Measurements from ENCODE around the gene HS1BP3. TPM values are rescaled to one million over a fixed set of nuclear protein-coding genes. Genes with fewer than 3 reads are reported as not detected.

The HS1BP3 gene
- total RNA-seq, 1 donor from 2014 or later, result 22.1 TPM

DNA sequence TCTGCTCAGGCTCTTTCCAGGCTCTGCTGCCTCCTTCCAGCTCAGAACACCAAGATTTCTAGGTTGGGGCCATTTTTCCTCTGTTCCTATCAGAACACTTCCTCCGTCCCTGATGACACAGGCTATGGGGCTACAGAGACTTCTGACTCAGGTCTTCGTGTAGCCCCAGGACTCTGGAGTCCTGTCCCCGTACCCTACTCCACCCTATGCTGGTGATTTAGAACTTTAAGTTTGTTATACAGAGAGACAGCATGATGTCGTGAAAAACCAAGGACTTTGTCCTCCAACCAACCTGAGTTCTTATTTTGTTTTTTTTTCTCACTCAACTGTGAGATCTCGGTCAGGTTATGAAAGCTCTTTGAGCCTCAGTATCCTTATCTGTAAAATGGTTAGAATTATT, 78.7 kb downstream of the HS1BP3 start:
- Mint-ChIP-seq H3K36me3 (peaks cover 3% of the 10 kb centered on the region), H3K9me3 (no peaks in the 10 kb centered on the region), H3K4me1 (ENCODE audit: unreplicated experiment) (peaks cover 32% of the 10 kb centered on the region), H3K27ac (no peak overlapping the region), H3K27me3 (no peaks in the 10 kb centered on the region), H3K4me3 (no peak overlapping the region)
- DNase-seq (ENCODE audit: extremely low spot score, unreplicated experiment), result no peak
- TF ChIP-seq, protein P1, sequence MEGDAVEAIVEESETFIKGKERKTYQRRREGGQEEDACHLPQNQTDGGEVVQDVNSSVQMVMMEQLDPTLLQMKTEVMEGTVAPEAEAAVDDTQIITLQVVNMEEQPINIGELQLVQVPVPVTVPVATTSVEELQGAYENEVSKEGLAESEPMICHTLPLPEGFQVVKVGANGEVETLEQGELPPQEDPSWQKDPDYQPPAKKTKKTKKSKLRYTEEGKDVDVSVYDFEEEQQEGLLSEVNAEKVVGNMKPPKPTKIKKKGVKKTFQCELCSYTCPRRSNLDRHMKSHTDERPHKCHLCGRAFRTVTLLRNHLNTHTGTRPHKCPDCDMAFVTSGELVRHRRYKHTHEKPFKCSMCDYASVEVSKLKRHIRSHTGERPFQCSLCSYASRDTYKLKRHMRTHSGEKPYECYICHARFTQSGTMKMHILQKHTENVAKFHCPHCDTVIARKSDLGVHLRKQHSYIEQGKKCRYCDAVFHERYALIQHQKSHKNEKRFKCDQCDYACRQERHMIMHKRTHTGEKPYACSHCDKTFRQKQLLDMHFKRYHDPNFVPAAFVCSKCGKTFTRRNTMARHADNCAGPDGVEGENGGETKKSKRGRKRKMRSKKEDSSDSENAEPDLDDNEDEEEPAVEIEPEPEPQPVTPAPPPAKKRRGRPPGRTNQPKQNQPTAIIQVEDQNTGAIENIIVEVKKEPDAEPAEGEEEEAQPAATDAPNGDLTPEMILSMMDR (conservative IDR thresholded peaks at IDR 0.05), result no peak

DNA sequence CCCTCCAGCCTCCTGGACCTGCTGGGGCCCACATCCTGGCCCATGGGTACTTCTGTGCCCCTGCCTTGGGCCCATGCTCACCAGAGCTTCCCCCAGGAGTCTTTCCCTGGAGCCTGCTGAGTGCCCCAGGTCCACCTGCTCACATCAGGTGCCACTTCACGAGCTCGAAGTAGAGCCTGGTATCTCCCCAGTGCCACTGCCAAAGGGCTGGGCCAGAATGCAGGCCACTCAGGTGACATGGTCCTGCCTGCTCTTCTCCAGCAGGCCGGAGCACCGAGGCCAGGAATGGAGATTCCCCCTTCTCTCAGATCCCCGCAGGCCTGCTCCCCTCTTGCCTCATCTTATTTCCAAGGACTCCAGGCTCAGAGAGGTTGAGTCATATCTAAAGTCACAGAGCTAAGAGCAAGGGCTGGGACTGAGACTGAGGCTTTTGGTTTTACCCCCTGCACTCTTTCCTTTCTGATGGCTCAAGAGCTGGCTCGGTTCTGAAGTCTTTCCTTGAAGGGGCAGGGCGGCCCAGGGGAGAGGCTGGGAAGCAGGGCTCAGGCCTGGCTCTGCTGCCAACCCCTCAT, 79.2 kb downstream of the HS1BP3 start:
- Mint-ChIP-seq H3K4me1 (ENCODE audit: unreplicated experiment) (peaks cover 34% of the 10 kb centered on the region), H3K4me3 (no peak overlapping the region), H3K9me3 (no peaks in the 10 kb centered on the region), H3K36me3 (peaks cover 2% of the 10 kb centered on the region), H3K27me3 (no peaks in the 10 kb centered on the region), H3K27ac (no peak overlapping the region)
- TF ChIP-seq, protein P1 (conservative IDR thresholded peaks at IDR 0.05), result no peak
- DNase-seq (ENCODE audit: extremely low spot score, unreplicated experiment), result no peak

GRCh38 chr2:20571231-20571630, 79.7 kb downstream of the HS1BP3 start:
- TF ChIP-seq, protein P1 (conservative IDR thresholded peaks at IDR 0.05), result no peak
- Mint-ChIP-seq H3K4me3 (no peak overlapping the region), H3K9me3 (no peaks in the 10 kb centered on the region), H3K4me1 (ENCODE audit: unreplicated experiment) (peaks cover 29% of the 10 kb centered on the region), H3K36me3 (no peaks in the 10 kb centered on the region), H3K27ac (no peak overlapping the region), H3K27me3 (no peaks in the 10 kb centered on the region)
- no peak for DNase-seq (ENCODE audit: extremely low spot score, unreplicated experiment)

- TF ChIP-seq, protein P1 (conservative IDR thresholded peaks at IDR 0.05), result no peak
- no peaks in the 10 kb centered on the region for H3K9me3 Mint-ChIP-seq
Measured at GRCh38 chr2:20570249-20570648, 80.6 kb downstream of the HS1BP3 start.

GRCh38 chr2:20569464-20570223, 81.3 kb downstream of the HS1BP3 start:
- no peaks in the 10 kb centered on the region for H3K36me3 Mint-ChIP-seq
- no peak for DNase-seq (ENCODE audit: extremely low spot score, unreplicated experiment)
- H3K4me1 Mint-ChIP-seq (ENCODE audit: unreplicated experiment), result peaks cover 25% of the 10 kb centered on the region
- H3K27me3 Mint-ChIP-seq, result no peaks in the 10 kb centered on the region
- H3K9me3 Mint-ChIP-seq, result no peaks in the 10 kb centered on the region
- H3K27ac Mint-ChIP-seq, result no peak overlapping the region
- TF ChIP-seq, protein P1 (conservative IDR thresholded peaks at IDR 0.05), result no peak
- no peak overlapping the region for H3K4me3 Mint-ChIP-seq

More at GRCh38 chr2:20570249-20570648, 80.6 kb downstream of the HS1BP3 start:
- Mint-ChIP-seq H3K36me3 (no peaks in the 10 kb centered on the region), H3K4me1 (ENCODE audit: unreplicated experiment) (peaks cover 25% of the 10 kb centered on the region), H3K27ac (no peak overlapping the region), H3K27me3 (no peaks in the 10 kb centered on the region), H3K4me3 (no peak overlapping the region)
- DNase-seq (ENCODE audit: extremely low spot score, unreplicated experiment), result no peak

Measured in type B pancreatic cell (in vitro differentiated cells).